Right atrium auricular region (tissue), 2 donors: ENCODE data around the gene RGMA. TPM values are rescaled to one million over a fixed set of nuclear protein-coding genes. Genes with fewer than 3 reads are reported as not detected.

Source experiments
- DNase-seq: peaks from one replicate; pipeline ENCODE4 v3.0.0-alpha.2; 2019; ENCODE audit warnings: low spot score
- H3K27ac ChIP-seq, 2 donors: fragments of 200-600 bp; sonication (generic); 1 replicate in 1 of 2; 2 replicates in 1 of 2; pipeline ENCODE4 v1.5.1; 2016 to 2019
- H3K27me3 ChIP-seq, 2 donors: fragments of 200-600 bp; sonication (generic); one replicate each; pipeline versions ENCODE4 v1.5.1 to v1.6.0; 2017 to 2019
- H3K36me3 ChIP-seq: fragments of 200-600 bp; sonication (generic); one replicate; pipeline ENCODE4 v1.5.1; 2016
- H3K4me1 ChIP-seq, 2 donors: fragments of 200-600 bp; sonication (generic); one replicate each; pipeline versions ENCODE4 v1.5.1 to v1.6.0; 2017 to 2019
- H3K4me3 ChIP-seq, 2 donors: fragments of 200-600 bp; sonication (generic); 1 replicate in 1 of 2; 2 replicates in 1 of 2; pipeline ENCODE4 v1.5.1; 2017 to 2019; ENCODE audit warnings: mild to moderate bottlenecking in 1 of 2, moderate library complexity in 1 of 2
- H3K9me3 ChIP-seq, 2 donors: fragments of 200-600 bp; sonication (generic); one replicate each; pipeline ENCODE4 v1.5.1; 2019
- total RNA-seq, 2 donors: library from RNA; depleted of rRNA; stranded (reverse); fragments of >200 nt; gene quantifications; one replicate each; pipeline ENCODE4 v1.1.0, GENCODE V29; 2016
- TF ChIP-seq, protein P1 (sequence below), 2 donors: fragments of 200-600 bp; sonication (generic); IDR thresholded peaks; one replicate each; pipeline ENCODE4 v1.5.1; 2019; ENCODE audit warnings: antibody characterized with exemption in 2 of 2

RGMA gene
- 1 to 10 TPM; 7.2 to 9.9 TPM for total RNA-seq

- DNase-seq = no peak
- Histone ChIP-seq H3K36me3 (no peaks in the 10 kb centered on the region), H3K27me3 (no peaks in the 10 kb centered on the region), H3K27ac (peak within 1 kb of the TSS; percentile 67 to 76), H3K4me1 (peaks cover 0 to 27% of the 10 kb centered on the region in 2 donors), H3K9me3 (no peaks in the 10 kb centered on the region), H3K4me3 (peak within 1 kb of the TSS; percentile 56 to 67)
- TF ChIP-seq, protein P1, sequence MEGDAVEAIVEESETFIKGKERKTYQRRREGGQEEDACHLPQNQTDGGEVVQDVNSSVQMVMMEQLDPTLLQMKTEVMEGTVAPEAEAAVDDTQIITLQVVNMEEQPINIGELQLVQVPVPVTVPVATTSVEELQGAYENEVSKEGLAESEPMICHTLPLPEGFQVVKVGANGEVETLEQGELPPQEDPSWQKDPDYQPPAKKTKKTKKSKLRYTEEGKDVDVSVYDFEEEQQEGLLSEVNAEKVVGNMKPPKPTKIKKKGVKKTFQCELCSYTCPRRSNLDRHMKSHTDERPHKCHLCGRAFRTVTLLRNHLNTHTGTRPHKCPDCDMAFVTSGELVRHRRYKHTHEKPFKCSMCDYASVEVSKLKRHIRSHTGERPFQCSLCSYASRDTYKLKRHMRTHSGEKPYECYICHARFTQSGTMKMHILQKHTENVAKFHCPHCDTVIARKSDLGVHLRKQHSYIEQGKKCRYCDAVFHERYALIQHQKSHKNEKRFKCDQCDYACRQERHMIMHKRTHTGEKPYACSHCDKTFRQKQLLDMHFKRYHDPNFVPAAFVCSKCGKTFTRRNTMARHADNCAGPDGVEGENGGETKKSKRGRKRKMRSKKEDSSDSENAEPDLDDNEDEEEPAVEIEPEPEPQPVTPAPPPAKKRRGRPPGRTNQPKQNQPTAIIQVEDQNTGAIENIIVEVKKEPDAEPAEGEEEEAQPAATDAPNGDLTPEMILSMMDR (IDR thresholded peaks at IDR 0.05) = no peak
Observed at GRCh38 chr15:93088981-93089726, at the start of gene RGMA. Gene RGMA, minus strand, starts transcription at chr15:93089211. Its CDS starts 279 bp downstream, at chr15:93088932.

GRCh38 chr15:93136606-93137005 lies 47.6 kb upstream of the RGMA start:
- TF ChIP-seq, protein P1 (IDR thresholded peaks at IDR 0.05) = no peak
- H3K27me3 ChIP-seq = no peaks in the 10 kb centered on the region
- H3K9me3 ChIP-seq = no peaks in the 10 kb centered on the region
- no peak overlapping the region for H3K27ac ChIP-seq
- H3K36me3 ChIP-seq = no peaks in the 10 kb centered on the region
- no peak overlapping the region for H3K4me3 ChIP-seq
- no peak for DNase-seq
- H3K4me1 ChIP-seq = no peaks in the 10 kb centered on the region

- DNase-seq = no peak
Observed at GRCh38 chr15:93135997-93136397, 47.0 kb upstream of the RGMA start.

DNA sequence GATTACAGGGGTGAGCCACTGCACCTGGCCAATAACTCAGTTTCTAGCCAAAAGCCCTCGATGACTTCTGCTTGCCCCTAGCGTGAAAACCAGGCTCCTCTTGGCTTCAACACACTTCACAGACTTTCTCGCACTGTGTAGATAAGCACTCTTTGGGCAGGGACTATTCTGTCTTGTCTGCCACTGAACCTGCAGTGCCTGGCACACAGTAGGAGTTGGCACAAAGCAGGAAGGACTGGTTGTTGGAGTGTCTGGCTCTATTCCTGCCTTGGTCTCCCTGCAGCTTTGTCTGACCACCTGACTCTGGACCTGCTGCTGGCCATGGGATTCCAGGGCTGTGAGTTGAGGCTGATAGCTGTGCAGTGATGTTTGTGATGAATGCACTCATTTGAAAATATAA lies 46.4 kb upstream of the RGMA start:
- Histone ChIP-seq H3K27ac (no peak overlapping the region), H3K27me3 (no peaks in the 10 kb centered on the region), H3K9me3 (no peaks in the 10 kb centered on the region), H3K4me1 (no peaks in the 10 kb centered on the region), H3K4me3 (no peak overlapping the region), H3K36me3 (no peaks in the 10 kb centered on the region)
- TF ChIP-seq, protein P1 (IDR thresholded peaks at IDR 0.05) = no peak
- DNase-seq = no peak

More at GRCh38 chr15:93135997-93136397, 47.0 kb upstream of the RGMA start:
- TF ChIP-seq, protein P1 (IDR thresholded peaks at IDR 0.05) = no peak
- H3K27me3 ChIP-seq = no peaks in the 10 kb centered on the region
- H3K36me3 ChIP-seq = no peaks in the 10 kb centered on the region
- no peaks in the 10 kb centered on the region for H3K9me3 ChIP-seq
- no peak overlapping the region for H3K4me3 ChIP-seq
- H3K4me1 ChIP-seq = no peaks in the 10 kb centered on the region
- no peak overlapping the region for H3K27ac ChIP-seq

- no peaks in the 10 kb centered on the region for H3K9me3 ChIP-seq
Observed at GRCh38 chr15:93131485-93132095, 42.6 kb upstream of the RGMA start.

More at GRCh38 chr15:93131485-93132095, 42.6 kb upstream of the RGMA start:
- Histone ChIP-seq H3K4me1 (no peaks in the 10 kb centered on the region), H3K27me3 (no peaks in the 10 kb centered on the region), H3K36me3 (no peaks in the 10 kb centered on the region), H3K27ac (no peak overlapping the region), H3K4me3 (no peak overlapping the region)
- no peak for DNase-seq
- TF ChIP-seq, protein P1 (IDR thresholded peaks at IDR 0.05) = no peak
